Measurements from ENCODE around the gene FUZ.

DNA sequence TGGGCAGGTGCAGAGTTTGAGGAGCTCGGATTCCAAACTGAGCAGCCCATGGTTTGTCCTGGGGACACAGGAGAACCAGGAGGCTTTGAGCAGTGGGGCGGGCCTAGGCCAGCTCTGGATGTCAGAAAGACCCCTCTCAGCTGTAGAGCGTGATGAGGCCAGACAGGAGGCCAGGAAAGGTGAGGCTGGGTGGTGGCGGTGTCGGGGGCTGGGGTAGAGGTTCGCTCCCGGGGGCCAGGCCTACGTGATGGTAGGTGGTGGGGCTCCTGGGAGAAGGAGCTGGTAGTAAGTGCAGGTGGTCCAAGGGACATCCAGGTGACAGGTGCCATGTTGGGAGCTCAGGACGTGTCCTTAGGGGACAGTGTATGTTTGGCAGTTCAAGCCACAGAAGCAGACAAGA lies 24.3 kb upstream of the FUZ start:
- TF ChIP-seq, protein P1, sequence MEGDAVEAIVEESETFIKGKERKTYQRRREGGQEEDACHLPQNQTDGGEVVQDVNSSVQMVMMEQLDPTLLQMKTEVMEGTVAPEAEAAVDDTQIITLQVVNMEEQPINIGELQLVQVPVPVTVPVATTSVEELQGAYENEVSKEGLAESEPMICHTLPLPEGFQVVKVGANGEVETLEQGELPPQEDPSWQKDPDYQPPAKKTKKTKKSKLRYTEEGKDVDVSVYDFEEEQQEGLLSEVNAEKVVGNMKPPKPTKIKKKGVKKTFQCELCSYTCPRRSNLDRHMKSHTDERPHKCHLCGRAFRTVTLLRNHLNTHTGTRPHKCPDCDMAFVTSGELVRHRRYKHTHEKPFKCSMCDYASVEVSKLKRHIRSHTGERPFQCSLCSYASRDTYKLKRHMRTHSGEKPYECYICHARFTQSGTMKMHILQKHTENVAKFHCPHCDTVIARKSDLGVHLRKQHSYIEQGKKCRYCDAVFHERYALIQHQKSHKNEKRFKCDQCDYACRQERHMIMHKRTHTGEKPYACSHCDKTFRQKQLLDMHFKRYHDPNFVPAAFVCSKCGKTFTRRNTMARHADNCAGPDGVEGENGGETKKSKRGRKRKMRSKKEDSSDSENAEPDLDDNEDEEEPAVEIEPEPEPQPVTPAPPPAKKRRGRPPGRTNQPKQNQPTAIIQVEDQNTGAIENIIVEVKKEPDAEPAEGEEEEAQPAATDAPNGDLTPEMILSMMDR (conservative IDR thresholded peaks at IDR 0.05): no peak
- TF ChIP-seq ZFX (IDR thresholded peaks at IDR 0.05): no peak

All from C4-2B (cell line).